ENCODE results near the gene FDXR.

Gene FDXR

DNA sequence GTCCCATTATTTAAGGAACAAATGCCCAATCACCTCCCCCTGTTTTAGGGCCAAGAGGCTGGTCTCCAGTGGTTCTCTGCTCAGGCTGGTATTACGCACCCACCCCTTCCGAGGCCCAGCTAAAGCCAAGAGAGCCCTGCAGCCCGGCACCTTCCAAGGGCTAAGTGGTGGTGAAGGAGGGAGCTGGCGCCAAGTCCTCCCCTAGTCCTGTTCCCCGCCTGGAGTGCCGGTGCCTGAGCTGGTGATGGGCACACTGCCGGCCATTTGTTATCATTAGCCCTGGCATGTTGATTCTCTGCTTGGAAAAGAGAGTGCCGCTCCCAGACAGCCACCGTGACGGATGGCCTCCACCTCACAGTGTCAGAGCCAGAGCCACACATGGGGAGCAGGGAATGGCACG lies 45.0 kb downstream of the FDXR start:
- no peak for DNase-seq
- no peaks in the 10 kb centered on the region for H3K36me3 ChIP-seq (replicated peaks; ENCODE audit: insufficient read depth, low read length)

DNA sequence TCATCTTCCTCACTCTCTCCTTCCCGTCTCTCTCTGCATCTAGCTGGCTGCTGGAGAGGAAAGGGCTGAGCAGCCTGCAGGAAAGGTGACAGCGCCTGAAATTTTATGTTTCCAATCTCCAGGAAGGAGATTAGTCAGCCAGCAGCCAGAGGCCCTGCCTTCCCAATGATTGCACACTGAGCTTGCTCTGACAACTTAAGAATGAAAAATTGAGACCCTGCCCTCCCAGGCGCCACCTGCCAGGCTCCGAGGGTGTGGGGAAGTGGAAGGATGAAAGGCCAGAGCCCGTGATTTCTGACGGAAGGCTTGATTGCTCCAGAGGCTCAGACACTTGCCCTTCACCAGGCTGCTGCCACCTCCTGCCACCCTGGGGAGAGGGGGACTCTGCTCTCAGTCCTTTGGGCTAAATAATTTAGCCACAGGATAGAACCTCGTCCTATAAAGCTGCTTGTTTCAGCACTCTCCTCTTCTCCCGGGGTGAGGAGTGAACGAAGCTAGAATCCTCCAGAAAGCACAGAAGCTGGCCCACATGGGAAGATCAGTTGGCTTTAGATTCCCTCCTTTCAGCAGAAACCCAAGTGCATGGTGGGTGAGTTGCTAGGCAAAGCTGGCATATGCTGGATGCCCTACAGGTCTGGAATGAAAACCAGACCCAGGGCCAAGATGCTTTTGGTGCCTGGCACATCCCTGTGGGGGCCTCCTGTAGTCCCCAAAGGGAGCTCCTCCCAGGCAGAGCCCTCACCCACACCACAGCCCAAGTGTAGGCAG lies 46.7 kb downstream of the FDXR start:
- Histone ChIP-seq H3K9me2 (replicated peaks; ENCODE audit: insufficient read depth, low read length) (no peaks in the 10 kb centered on the region), H4K20me1 (ENCODE audit: insufficient read depth, low read length) (no peaks in the 10 kb centered on the region), H3K4me2 (ENCODE audit: low read depth, low read length) (no peak overlapping the region), H3K36me3 (replicated peaks; ENCODE audit: insufficient read depth, low read length) (no peaks in the 10 kb centered on the region), H3K9ac (ENCODE audit: low read length) (no peak overlapping the region), H3K4me1 (ENCODE audit: low read length) (no peaks in the 10 kb centered on the region), H3K79me2 (ENCODE audit: low read length) (no peaks in the 10 kb centered on the region), H3K9me3 (replicated peaks; ENCODE audit: insufficient read depth, low read length) (no peaks in the 10 kb centered on the region), H3K4me3 (ENCODE audit: low read length) (no peak overlapping the region), H2AFZ (ENCODE audit: low read length) (no peak overlapping the region), H3F3A (ENCODE audit: insufficient read depth, low read length) (no peaks in the 10 kb centered on the region), H3K27me3 (replicated peaks; ENCODE audit: insufficient read depth, low read length) (no peaks in the 10 kb centered on the region), H3K27ac (ENCODE audit: low read length) (no peak overlapping the region)
- DNase-seq = no peak
- no peak for TF ChIP-seq EZH2phosphoT487 (IDR thresholded peaks at IDR 0.05; ENCODE audit: low read length)
- no peak for TF ChIP-seq EZH2 (optimal IDR thresholded peaks at IDR 0.05; ENCODE audit: low read depth, low read length)

More for the DNA sequence above, 45.0 kb downstream of the FDXR start:
- H3K79me2 ChIP-seq (ENCODE audit: low read length) = no peaks in the 10 kb centered on the region
- no peaks in the 10 kb centered on the region for H3K4me1 ChIP-seq (ENCODE audit: low read length)
- H3K9me2 ChIP-seq (replicated peaks; ENCODE audit: insufficient read depth, low read length) = no peaks in the 10 kb centered on the region
- H3K9ac ChIP-seq (ENCODE audit: low read length) = no peak overlapping the region
- H3F3A ChIP-seq (ENCODE audit: insufficient read depth, low read length) = no peaks in the 10 kb centered on the region
- no peak overlapping the region for H3K4me3 ChIP-seq (ENCODE audit: low read length)
- TF ChIP-seq, protein P1, sequence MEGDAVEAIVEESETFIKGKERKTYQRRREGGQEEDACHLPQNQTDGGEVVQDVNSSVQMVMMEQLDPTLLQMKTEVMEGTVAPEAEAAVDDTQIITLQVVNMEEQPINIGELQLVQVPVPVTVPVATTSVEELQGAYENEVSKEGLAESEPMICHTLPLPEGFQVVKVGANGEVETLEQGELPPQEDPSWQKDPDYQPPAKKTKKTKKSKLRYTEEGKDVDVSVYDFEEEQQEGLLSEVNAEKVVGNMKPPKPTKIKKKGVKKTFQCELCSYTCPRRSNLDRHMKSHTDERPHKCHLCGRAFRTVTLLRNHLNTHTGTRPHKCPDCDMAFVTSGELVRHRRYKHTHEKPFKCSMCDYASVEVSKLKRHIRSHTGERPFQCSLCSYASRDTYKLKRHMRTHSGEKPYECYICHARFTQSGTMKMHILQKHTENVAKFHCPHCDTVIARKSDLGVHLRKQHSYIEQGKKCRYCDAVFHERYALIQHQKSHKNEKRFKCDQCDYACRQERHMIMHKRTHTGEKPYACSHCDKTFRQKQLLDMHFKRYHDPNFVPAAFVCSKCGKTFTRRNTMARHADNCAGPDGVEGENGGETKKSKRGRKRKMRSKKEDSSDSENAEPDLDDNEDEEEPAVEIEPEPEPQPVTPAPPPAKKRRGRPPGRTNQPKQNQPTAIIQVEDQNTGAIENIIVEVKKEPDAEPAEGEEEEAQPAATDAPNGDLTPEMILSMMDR (IDR thresholded peaks at IDR 0.05; ENCODE audit: low read length) = no peak
- TF ChIP-seq EZH2 (optimal IDR thresholded peaks at IDR 0.05; ENCODE audit: low read depth, low read length) (no peak), EZH2phosphoT487 (IDR thresholded peaks at IDR 0.05; ENCODE audit: low read length) (no peak)
- H4K20me1 ChIP-seq (ENCODE audit: insufficient read depth, low read length) = no peaks in the 10 kb centered on the region
- no peaks in the 10 kb centered on the region for H3K9me3 ChIP-seq (replicated peaks; ENCODE audit: insufficient read depth, low read length)
- H3K27me3 ChIP-seq (replicated peaks; ENCODE audit: insufficient read depth, low read length) = no peaks in the 10 kb centered on the region
- no peak overlapping the region for H2AFZ ChIP-seq (ENCODE audit: low read length)
- H3K27ac ChIP-seq (ENCODE audit: low read length) = no peak overlapping the region
- no peak overlapping the region for H3K4me2 ChIP-seq (ENCODE audit: low read depth, low read length)

DNA sequence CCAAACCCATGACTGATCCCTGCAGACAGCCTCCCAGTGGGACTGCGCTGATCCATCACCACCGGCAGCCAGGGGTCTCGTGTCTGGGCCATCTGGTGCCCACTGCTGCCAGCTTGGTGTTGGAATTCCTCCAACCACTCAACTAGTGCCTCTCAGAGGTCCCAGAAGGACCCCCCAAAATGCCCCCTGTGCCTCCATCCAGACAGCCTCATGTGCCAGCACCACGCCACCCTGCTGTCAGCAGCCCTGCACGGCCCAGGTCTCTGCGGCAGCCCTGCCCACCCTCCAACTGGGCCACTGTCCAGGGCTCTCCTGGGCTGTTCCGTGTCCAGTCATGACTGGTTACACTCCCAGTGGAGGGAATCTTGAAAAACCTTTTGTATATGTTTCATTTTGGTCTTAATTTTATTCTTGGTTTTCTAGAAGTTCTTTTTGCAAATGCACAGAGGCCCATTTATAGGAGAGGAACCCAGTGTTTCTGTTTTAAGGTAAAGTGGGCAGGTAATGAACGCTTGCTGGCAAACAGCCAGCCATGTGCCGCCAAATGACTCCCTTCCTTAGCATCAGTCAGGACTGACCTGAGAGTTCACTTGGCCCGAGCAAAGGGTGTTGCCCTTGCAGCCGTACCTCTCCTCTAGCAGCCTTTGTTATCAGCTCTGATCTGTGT lies 47.7 kb downstream of the FDXR start:
- DNase-seq = no peak

More for the DNA sequence above, 47.7 kb downstream of the FDXR start:
- H3K27ac ChIP-seq (ENCODE audit: low read length) = no peak overlapping the region
- no peaks in the 10 kb centered on the region for H3K9me2 ChIP-seq (replicated peaks; ENCODE audit: insufficient read depth, low read length)
- no peak overlapping the region for H3K4me2 ChIP-seq (ENCODE audit: low read depth, low read length)
- no peak overlapping the region for H2AFZ ChIP-seq (ENCODE audit: low read length)
- H3K4me1 ChIP-seq (ENCODE audit: low read length) = no peaks in the 10 kb centered on the region
- H4K20me1 ChIP-seq (ENCODE audit: insufficient read depth, low read length) = no peaks in the 10 kb centered on the region
- no peak overlapping the region for H3K4me3 ChIP-seq (ENCODE audit: low read length)
- TF ChIP-seq EZH2phosphoT487 (IDR thresholded peaks at IDR 0.05; ENCODE audit: low read length) (no peak), EZH2 (optimal IDR thresholded peaks at IDR 0.05; ENCODE audit: low read depth, low read length) (no peak)
- TF ChIP-seq, protein P1 (IDR thresholded peaks at IDR 0.05; ENCODE audit: low read length) = no peak
- H3K27me3 ChIP-seq (replicated peaks; ENCODE audit: insufficient read depth, low read length) = no peaks in the 10 kb centered on the region
- H3K9ac ChIP-seq (ENCODE audit: low read length) = no peak overlapping the region
- H3K36me3 ChIP-seq (replicated peaks; ENCODE audit: insufficient read depth, low read length) = no peaks in the 10 kb centered on the region
- no peaks in the 10 kb centered on the region for H3K9me3 ChIP-seq (replicated peaks; ENCODE audit: insufficient read depth, low read length)
- H3F3A ChIP-seq (ENCODE audit: insufficient read depth, low read length) = no peaks in the 10 kb centered on the region
- no peaks in the 10 kb centered on the region for H3K79me2 ChIP-seq (ENCODE audit: low read length)

Measured in MM.1S (cell line).